Stomach smooth muscle (tissue), 2 donors: ENCODE data around the gene TGM5.
"Not testable (repeated sequence)": the region's sequence is repeated elsewhere in the genome, so short reads cannot be mapped to it uniquely, and the experiment has no call there.

ENCODE experiments used
- H3K27ac ChIP-seq: one replicate; pipeline ENCODE4 v1.7.0; 2013; ENCODE audit warnings: mild to moderate bottlenecking, low read length, inconsistent platforms
- H3K27me3 ChIP-seq, 2 donors: one replicate each; pipeline ENCODE4 v1.7.0; 2013; ENCODE audit warnings: low read length in 2 of 2; ENCODE audit not compliant: insufficient read depth in 2 of 2, control insufficient read depth in 1 of 2
- H3K36me3 ChIP-seq, 2 donors: one replicate each; pipeline ENCODE4 v1.7.0; 2013; ENCODE audit warnings: low read length in 2 of 2; ENCODE audit not compliant: control insufficient read depth in 2 of 2, insufficient read depth in 2 of 2
- H3K4me1 ChIP-seq: one replicate; pipeline ENCODE4 v1.7.0; 2013; ENCODE audit warnings: low read length; ENCODE audit not compliant: control insufficient read depth, insufficient read depth
- H3K4me3 ChIP-seq, 2 donors: one replicate each; pipeline ENCODE4 v1.7.0; 2013; ENCODE audit warnings: low read length in 2 of 2
- H3K9ac ChIP-seq, 2 donors: one replicate each; pipeline ENCODE4 v1.7.0; 2013; ENCODE audit warnings: low read length in 2 of 2, mild to moderate bottlenecking in 1 of 2
- H3K9me3 ChIP-seq, 2 donors: one replicate each; pipeline ENCODE4 v1.7.0; 2013; ENCODE audit warnings: low read length in 2 of 2; ENCODE audit not compliant: control insufficient read depth in 2 of 2
- donor health status: healthy.
- donor health status: Pancreatic carcinoma.

TGM5 gene, protein sequence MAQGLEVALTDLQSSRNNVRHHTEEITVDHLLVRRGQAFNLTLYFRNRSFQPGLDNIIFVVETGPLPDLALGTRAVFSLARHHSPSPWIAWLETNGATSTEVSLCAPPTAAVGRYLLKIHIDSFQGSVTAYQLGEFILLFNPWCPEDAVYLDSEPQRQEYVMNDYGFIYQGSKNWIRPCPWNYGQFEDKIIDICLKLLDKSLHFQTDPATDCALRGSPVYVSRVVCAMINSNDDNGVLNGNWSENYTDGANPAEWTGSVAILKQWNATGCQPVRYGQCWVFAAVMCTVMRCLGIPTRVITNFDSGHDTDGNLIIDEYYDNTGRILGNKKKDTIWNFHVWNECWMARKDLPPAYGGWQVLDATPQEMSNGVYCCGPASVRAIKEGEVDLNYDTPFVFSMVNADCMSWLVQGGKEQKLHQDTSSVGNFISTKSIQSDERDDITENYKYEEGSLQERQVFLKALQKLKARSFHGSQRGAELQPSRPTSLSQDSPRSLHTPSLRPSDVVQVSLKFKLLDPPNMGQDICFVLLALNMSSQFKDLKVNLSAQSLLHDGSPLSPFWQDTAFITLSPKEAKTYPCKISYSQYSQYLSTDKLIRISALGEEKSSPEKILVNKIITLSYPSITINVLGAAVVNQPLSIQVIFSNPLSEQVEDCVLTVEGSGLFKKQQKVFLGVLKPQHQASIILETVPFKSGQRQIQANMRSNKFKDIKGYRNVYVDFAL

DNA sequence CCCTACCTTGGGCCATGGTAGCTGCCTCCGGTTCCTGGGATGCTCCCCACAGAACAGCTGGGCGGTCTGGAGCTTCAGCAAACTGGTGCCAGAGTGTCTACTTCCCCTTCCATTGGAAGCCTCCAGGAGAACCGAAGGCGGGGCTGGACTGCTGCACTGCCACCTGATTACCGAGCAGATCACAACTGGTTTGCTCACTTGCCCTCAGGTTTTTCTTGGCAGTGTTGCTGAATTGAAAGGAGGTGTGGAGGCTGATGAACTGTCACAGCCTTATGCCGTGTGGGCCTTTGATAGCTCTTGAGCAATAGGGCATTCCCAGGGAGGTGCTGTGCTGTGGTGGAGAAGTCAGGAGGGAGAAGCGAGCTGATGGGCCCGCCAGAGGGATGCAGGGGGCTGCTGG is at the start of gene TGM5:
Gene TGM5, minus strand, starts transcription at position 95 of the 400 bp plus-strand sequence. Its CDS starts 79 bp downstream, at position 16.
- Histone ChIP-seq H3K9ac (no peak within 1 kb of the TSS), H3K9me3 (no peaks in the 10 kb centered on the region), H3K36me3 (no peaks in the 10 kb centered on the region), H3K27me3 (peaks cover 6 to 7% of the 10 kb centered on the region in 2 donors), H3K27ac (no peak within 1 kb of the TSS), H3K4me3 (no peak within 1 kb of the TSS), H3K4me1 (no peaks in the 10 kb centered on the region)

DNA sequence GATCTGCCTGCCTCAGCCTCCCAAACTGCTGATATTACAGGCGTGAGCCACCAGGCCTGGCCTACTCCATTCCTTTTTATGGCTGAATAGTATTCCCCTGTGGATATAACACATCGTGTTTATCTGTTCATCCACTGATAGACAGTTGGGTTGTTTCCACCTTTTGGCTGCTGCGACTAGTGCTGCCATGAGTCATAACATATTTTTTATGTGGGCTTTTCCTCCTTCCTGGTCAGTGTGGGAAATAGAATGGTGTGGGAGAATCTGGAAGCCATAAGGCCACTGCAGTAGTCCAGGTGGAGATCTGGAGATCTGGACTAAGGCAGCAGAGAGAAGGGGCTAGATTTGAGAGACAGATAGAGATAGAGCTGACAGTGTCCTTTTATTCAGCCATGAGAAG is 47.4 kb upstream of the TGM5 start:
- H3K4me3 ChIP-seq: no peak overlapping the region
- H3K9me3 ChIP-seq: no peaks in the 10 kb centered on the region
- peaks cover 2% of the 10 kb centered on the region for H3K4me1 ChIP-seq
- H3K27me3 ChIP-seq: peaks cover 0 to 14% of the 10 kb centered on the region in 2 donors
- no peak overlapping the region for H3K9ac ChIP-seq
- H3K27ac ChIP-seq: no peak overlapping the region
- no peaks in the 10 kb centered on the region for H3K36me3 ChIP-seq

DNA sequence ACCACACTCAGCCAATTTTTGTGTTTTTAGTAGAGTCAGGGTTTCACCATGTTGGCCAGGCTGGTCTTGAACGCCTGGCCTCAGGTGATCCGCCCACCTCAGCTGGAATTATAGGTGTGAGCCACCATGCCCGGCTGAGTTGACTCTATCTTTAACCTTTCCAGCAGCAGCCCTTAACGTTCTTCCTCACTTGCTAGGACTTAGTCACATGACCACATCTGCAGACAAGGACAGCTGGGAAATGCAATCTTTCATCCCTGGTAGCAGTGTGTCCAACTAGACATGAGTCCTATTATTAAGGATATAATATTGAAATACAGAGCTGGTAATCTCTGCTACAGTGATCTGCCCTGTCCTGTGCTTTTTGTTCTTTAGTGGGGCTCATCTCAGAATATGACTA is 45.6 kb upstream of the TGM5 start:
- no peak overlapping the region for H3K9ac ChIP-seq
- no peaks in the 10 kb centered on the region for H3K9me3 ChIP-seq
- H3K27ac ChIP-seq: no peak overlapping the region
- H3K4me3 ChIP-seq: no peak overlapping the region
- H3K36me3 ChIP-seq: no peaks in the 10 kb centered on the region
- H3K27me3 ChIP-seq: peaks cover 4 to 19% of the 10 kb centered on the region in 2 donors
- H3K4me1 ChIP-seq: peaks cover 2% of the 10 kb centered on the region

DNA sequence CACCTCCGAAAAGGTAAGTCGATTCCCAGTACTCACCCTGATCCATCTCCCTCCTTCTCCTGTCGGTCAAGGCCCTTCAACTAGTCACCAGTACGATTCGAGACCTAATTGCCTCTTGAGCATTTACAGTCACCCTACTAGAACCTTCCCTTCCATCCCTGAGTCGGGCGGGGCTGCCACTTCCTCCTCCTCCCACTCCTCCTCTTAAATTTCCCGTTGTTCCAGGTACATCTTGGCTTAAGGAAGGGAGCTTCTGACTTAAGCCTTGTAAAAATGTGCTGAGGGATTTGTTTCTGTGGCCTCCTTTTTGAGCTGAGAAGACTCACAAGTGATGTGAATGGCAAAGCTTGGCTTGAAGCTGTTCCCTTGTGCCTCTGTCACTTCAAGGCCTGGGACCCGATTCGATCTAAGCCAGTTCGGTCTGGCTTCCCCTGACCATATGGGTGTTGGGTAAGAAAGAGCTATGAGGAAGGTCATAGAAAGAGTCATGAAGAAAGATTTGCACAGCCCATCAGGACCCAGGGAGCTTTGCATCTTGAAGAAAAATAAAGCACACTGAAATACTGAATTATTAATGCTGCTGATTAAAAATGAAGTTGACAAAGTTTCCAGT is 35.6 kb upstream of the TGM5 start, which contains the start of gene TGM7:
Gene TGM7, minus strand, starts transcription at position 51 of the 613 bp plus-strand sequence.
- Histone ChIP-seq H3K4me3 (no peak within 1 kb of the TSS), H3K4me1 (no peaks in the 10 kb centered on the region), H3K36me3 (no peaks in the 10 kb centered on the region), H3K27ac (no peak within 1 kb of the TSS), H3K9me3 (no peaks in the 10 kb centered on the region), H3K27me3 (peaks cover 6 to 8% of the 10 kb centered on the region in 2 donors), H3K9ac (no peak within 1 kb of the TSS)

DNA sequence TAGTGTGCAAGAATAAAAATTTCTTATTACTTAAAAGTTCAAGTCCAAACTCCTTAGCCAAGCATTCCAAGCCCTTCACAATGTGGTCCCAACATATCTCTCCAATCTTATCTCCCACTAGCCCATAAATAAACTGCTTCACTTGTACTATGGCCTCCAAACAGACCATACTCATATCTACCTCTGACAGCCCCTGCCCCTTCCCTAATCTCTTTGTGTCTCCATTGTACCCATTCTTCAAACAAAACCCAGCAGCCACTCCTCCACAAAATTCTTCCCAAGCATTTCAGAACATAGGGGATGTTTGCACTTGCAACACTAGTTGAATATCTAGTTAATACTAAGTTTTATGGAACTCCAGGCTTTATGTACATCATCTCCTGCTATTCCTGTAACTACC is 33.2 kb upstream of the TGM5 start:
- H3K36me3 ChIP-seq: no peaks in the 10 kb centered on the region

DNA sequence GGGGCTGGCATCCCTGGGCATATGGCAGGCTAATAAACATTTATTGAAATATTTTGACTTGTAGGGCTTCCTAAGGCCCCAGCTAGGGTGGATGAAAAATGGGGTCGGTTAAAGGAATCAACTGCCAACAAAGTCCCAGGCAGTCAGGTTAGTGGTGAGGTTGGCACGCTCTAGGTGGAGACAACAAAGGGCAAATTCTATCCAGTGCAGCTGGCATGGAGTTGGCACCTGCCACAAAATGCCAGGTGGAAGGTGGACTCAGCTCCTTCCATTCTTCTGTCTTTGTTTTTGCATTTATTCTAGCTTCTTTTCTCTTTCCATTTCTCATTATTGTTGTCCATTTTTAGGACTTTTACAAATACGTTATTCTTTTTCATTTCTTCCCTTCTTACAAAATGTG is 32.7 kb upstream of the TGM5 start:
- Histone ChIP-seq H3K4me1 (no peaks in the 10 kb centered on the region), H3K9me3 (no peaks in the 10 kb centered on the region), H3K27ac (no peak overlapping the region), H3K9ac (no peak overlapping the region), H3K36me3 (no peaks in the 10 kb centered on the region), H3K27me3 (peaks cover 15 to 20% of the 10 kb centered on the region in 2 donors), H3K4me3 (no peak overlapping the region)

More for the DNA sequence above, 33.2 kb upstream of the TGM5 start:
- H3K9ac ChIP-seq: no peak overlapping the region
- H3K27me3 ChIP-seq: peaks cover 10 to 15% of the 10 kb centered on the region in 2 donors
- H3K4me3 ChIP-seq: no peak overlapping the region
- H3K27ac ChIP-seq: no peak overlapping the region
- H3K9me3 ChIP-seq: no peaks in the 10 kb centered on the region
- no peaks in the 10 kb centered on the region for H3K4me1 ChIP-seq

DNA sequence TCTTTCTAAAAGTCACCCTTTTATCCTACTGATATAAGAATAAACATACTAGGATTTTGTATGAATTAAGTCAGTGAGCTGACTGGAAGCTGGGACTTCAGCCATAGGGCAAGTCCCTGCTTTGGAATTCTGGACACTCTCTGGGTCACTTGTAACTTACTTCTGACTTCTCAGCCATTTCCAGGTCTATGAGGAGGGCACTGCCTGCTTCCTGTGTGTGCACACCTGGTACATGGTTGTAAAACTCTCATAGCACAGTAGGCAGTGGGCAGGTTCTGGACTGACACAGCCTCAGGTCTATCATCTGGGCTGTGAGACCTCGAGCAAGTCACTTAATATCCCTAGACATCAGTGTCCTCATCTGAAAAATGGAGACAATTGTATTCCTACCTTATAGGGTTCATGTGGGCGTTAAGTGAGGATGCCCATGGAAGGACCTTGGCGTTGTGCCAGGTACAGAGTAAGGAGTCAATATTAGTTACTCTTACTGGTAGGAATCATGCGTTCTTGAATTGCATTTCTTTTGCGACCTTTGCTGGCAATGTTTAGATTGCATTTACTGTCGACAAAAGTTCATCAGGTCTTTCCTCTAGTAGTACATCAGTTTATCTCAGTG is 27.5 kb upstream of the TGM5 start:
- H3K4me1 ChIP-seq: no peaks in the 10 kb centered on the region
- no peak overlapping the region for H3K9ac ChIP-seq
- no peak overlapping the region for H3K4me3 ChIP-seq
- peaks cover 23 to 30% of the 10 kb centered on the region in 2 donors for H3K27me3 ChIP-seq
- H3K27ac ChIP-seq: no peak overlapping the region
- H3K9me3 ChIP-seq: no peaks in the 10 kb centered on the region
- H3K36me3 ChIP-seq: no peaks in the 10 kb centered on the region

DNA sequence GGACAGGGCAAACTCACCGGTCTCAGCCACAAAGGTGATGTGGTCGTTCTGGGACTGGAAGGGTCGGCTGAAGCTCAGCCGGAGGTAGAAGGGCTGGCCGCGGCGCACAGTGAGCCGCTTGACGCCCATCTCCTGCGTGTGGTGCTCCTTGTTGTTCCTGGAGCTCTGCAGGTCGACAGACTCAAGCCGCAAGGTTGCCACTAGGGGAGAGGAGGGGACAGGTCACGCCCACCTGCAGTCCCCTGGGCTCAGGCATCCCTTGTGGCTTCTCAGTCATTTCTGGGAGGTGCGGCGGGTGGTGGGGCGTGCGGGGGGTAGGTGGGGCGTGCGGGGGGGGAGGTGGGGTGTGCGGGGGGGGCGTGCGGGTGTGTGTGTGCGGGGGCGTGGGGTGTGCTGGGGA is 26.7 kb upstream of the TGM5 start:
- H3K9ac ChIP-seq: no peak overlapping the region
- no peak overlapping the region for H3K27ac ChIP-seq
- H3K27me3 ChIP-seq: peaks cover 23 to 30% of the 10 kb centered on the region in 2 donors
- H3K36me3 ChIP-seq: no peaks in the 10 kb centered on the region
- peak overlapping the region in 1 of 2 donors; percentile 15 for H3K4me3 ChIP-seq
- no peaks in the 10 kb centered on the region for H3K9me3 ChIP-seq
- H3K4me1 ChIP-seq: no peaks in the 10 kb centered on the region

DNA sequence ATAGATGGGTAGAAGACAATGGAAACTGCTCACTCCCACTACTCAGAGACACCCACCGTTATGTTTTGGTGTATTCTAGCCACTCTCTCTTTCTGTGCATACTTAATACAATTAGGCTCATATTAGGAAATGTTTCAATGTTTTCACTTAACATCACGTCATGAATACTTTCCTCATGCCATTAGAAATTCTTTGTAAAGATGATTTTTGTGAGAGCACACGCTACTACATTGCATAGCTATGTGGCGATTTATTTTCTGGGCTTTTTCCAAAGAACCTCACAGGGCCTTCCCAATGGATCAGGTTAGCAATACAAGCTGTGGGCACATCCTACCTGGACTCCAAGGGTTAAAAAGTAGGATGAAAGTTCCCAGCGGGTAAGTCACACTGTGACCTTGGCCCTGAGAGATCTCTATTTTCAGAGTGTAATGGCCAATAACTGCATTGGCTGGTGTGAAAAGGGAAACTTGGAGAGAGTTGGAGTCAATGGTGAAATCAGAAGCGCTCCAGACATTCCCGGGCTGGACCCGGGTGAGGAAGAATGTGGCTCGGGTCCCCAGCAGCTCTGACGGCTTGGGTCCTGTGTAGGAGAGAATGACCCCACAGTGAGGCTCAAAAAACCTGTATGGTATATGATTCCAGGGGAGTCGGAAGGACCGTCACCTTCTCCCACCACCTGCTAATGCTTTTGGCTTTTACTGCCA is 25.8 kb upstream of the TGM5 start:
- peaks cover 21 to 27% of the 10 kb centered on the region in 2 donors for H3K27me3 ChIP-seq
- H3K4me3 ChIP-seq: no peak overlapping the region
- no peak overlapping the region for H3K27ac ChIP-seq
- no peaks in the 10 kb centered on the region for H3K9me3 ChIP-seq
- H3K36me3 ChIP-seq: no peaks in the 10 kb centered on the region
- H3K4me1 ChIP-seq: no peaks in the 10 kb centered on the region
- no peak overlapping the region for H3K9ac ChIP-seq

DNA sequence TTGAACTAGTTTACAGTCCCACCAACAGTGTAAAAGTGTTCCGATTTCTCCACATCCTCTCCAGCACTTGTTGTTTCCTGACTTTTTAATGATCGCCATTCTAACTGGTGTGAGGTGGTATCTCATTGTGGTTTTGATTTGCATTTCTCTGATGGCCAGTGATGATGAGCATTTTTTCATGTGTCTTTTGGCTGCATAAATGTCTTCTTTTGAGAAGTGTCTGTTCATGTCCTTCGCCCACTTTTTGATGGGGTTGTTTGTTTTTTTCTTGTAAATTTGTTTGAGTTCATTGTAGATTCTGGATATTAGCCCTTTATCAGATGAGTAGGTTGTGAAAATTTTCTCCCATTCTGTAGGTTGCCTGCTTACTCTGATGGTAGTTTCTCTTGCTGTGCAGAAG is 22.9 kb upstream of the TGM5 start:
- H3K36me3 ChIP-seq, H3K4me1 ChIP-seq, H3K4me3 ChIP-seq, H3K27ac ChIP-seq, H3K9ac ChIP-seq, H3K9me3 ChIP-seq: not testable (repeated sequence)
- H3K27me3 ChIP-seq: peaks cover 12 to 17% of the 10 kb centered on the region in 2 donors
